A673 (cell line): ENCODE data around the gene KIAA0232.
"Not testable (repeated sequence)": the region's sequence is repeated elsewhere in the genome, so short reads cannot be mapped to it uniquely, and the experiment has no call there.

Source experiments
- EZH2 ChIP-seq: fragments of 200-600 bp; sonication (generic); IDR thresholded peaks from 2 replicates; pipeline ENCODE4 v1.6.1; 2017; ENCODE audit warnings: borderline replicate concordance, low read depth, mild to moderate bottlenecking, mixed read lengths, antibody characterized with exemption, low read length; ENCODE audit not compliant: poor library complexity, severe bottlenecking
- TF ChIP-seq, protein P1 (sequence below): fragments of 300-800, 200-600 bp; sonication (generic); conservative IDR thresholded peaks from 2 replicates; pipeline ENCODE4 v1.5.1; 2017; ENCODE audit warnings: low read depth, mild to moderate bottlenecking, antibody characterized with exemption, low read length, moderate library complexity, mixed read lengths

DNA sequence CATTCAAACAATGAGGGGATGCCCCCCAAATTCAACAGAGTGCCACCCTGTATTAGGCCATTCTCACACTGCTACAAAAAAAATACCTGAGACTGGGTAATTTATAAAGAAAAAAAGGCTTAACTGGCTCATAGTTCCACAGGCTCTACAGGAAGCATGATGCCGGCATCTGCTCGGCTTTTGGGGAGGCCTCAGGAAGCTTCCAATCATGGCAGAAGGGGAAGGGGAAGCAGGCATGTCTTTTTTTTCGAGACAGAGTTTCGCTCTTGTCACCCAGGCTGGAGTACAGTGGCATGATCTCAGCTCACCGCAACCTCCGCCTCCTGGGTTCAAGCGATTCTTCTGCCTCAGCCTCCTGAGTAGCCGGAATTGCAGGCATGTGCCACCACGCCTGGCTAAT is 108.4 kb downstream of the KIAA0232 start:
- not testable (repeated sequence) for TF ChIP-seq EZH2
- TF ChIP-seq, protein P1, sequence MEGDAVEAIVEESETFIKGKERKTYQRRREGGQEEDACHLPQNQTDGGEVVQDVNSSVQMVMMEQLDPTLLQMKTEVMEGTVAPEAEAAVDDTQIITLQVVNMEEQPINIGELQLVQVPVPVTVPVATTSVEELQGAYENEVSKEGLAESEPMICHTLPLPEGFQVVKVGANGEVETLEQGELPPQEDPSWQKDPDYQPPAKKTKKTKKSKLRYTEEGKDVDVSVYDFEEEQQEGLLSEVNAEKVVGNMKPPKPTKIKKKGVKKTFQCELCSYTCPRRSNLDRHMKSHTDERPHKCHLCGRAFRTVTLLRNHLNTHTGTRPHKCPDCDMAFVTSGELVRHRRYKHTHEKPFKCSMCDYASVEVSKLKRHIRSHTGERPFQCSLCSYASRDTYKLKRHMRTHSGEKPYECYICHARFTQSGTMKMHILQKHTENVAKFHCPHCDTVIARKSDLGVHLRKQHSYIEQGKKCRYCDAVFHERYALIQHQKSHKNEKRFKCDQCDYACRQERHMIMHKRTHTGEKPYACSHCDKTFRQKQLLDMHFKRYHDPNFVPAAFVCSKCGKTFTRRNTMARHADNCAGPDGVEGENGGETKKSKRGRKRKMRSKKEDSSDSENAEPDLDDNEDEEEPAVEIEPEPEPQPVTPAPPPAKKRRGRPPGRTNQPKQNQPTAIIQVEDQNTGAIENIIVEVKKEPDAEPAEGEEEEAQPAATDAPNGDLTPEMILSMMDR = not testable (repeated sequence)
